SK-N-SH treated with all-trans-retinoic acid at 6 μM for 48 hours (cell line): ENCODE measurements around the gene S100A6.

Source experiments
- ATAC-seq: fragments of 200-7000 bp; cut with Tn5 transposase; 3 replicates; pipeline ENCODE4 v1.9.1; 2020; ENCODE audit warnings: mild to moderate bottlenecking, moderate library complexity
- ARNTL ChIP-seq: fragments of 450-650 bp; formaldehyde crosslinking; IDR thresholded peaks from 2 replicates; pipeline ENCODE4 v1.5.0; 2020; ENCODE audit warnings: low read depth, mild to moderate bottlenecking, moderate library complexity, borderline replicate concordance
- BACH2 ChIP-seq: fragments of 250-450 bp; sonication (Bioruptor Pico); IDR thresholded peaks from 2 replicates; pipeline ENCODE4 v1.9.0; 2021; ENCODE audit warnings: mild to moderate bottlenecking, borderline replicate concordance
- CREB5 ChIP-seq: fragments of 250-450 bp; sonication (Bioruptor Pico); IDR thresholded peaks from 2 replicates; pipeline ENCODE4 v1.5.1; 2020; ENCODE audit warnings: low read depth, mild to moderate bottlenecking, moderate library complexity
- CSDC2 ChIP-seq: fragments of 250-450 bp; sonication (Bioruptor Pico); IDR thresholded peaks from 2 replicates; pipeline ENCODE4 v1.5.0; 2020; ENCODE audit warnings: mild to moderate bottlenecking, moderate library complexity
- CSRNP3 ChIP-seq: fragments of 250-450 bp; sonication (Bioruptor Pico); IDR thresholded peaks from 2 replicates; pipeline ENCODE4 v1.5.1; 2021; ENCODE audit warnings: mild to moderate bottlenecking, moderate library complexity
- ESRRG ChIP-seq: fragments of 250-450 bp; sonication (Bioruptor Pico); IDR thresholded peaks from 2 replicates; pipeline ENCODE4 v1.6.1; 2021; ENCODE audit warnings: mild to moderate bottlenecking
- GLIS3 ChIP-seq: fragments of 250-450 bp; sonication (Bioruptor Pico); IDR thresholded peaks from 2 replicates; pipeline ENCODE4 v1.5.0; 2020; ENCODE audit warnings: mild to moderate bottlenecking, moderate library complexity
- ISL1 ChIP-seq: fragments of 250-450 bp; sonication (Bioruptor Pico); IDR thresholded peaks from 2 replicates; pipeline ENCODE4 v2.1.2; 2022; ENCODE audit warnings: mild to moderate bottlenecking, moderate library complexity
- OSR1 ChIP-seq: fragments of 250-450 bp; sonication (Bioruptor Pico); IDR thresholded peaks from 2 replicates; pipeline ENCODE4 v1.8.0; 2022; ENCODE audit warnings: moderate library complexity, mild to moderate bottlenecking, inconsistent platforms
- PATZ1 ChIP-seq: fragments of 250-450 bp; sonication (Bioruptor Pico); IDR thresholded peaks from 2 replicates; pipeline ENCODE4 v1.8.0; 2020; ENCODE audit warnings: mild to moderate bottlenecking, moderate library complexity, borderline replicate concordance
- POU6F1 ChIP-seq: fragments of 250-450 bp; sonication (Bioruptor Pico); IDR thresholded peaks from 2 replicates; pipeline ENCODE4 v1.8.0; 2021; ENCODE audit warnings: low read depth, mild to moderate bottlenecking, moderate library complexity, borderline replicate concordance
- PPARA ChIP-seq: fragments of 250-450 bp; sonication (Bioruptor Pico); IDR thresholded peaks from 2 replicates; pipeline ENCODE4 v1.5.0; 2020; ENCODE audit warnings: mild to moderate bottlenecking, borderline replicate concordance
- RARB ChIP-seq: fragments of 250-450 bp; sonication (Bioruptor Pico); IDR thresholded peaks from 2 replicates; pipeline ENCODE4 v1.8.0; 2021; ENCODE audit warnings: mild to moderate bottlenecking, moderate library complexity
- SNAI2 ChIP-seq: fragments of 250-450 bp; sonication (Bioruptor Pico); IDR thresholded peaks from 2 replicates; pipeline ENCODE4 v1.5.0; 2020; ENCODE audit warnings: mild to moderate bottlenecking, moderate library complexity
- TCF4 ChIP-seq: fragments of 250-450 bp; sonication (Bioruptor Pico); IDR thresholded peaks from 2 replicates; pipeline ENCODE4 v1.8.0; 2021; ENCODE audit warnings: mild to moderate bottlenecking, moderate library complexity, borderline replicate concordance
- TOX ChIP-seq: fragments of 250-450 bp; sonication (Bioruptor Pico); IDR thresholded peaks from 2 replicates; pipeline ENCODE4 v1.8.0; 2021; ENCODE audit warnings: mild to moderate bottlenecking, moderate library complexity, borderline replicate concordance
- TSHZ2 ChIP-seq: fragments of 250-450 bp; sonication (Bioruptor Pico); IDR thresholded peaks from 2 replicates; pipeline ENCODE4 v1.5.0; 2020; ENCODE audit warnings: mild to moderate bottlenecking, moderate library complexity
- ZC3H10 ChIP-seq: fragments of 250-450 bp; sonication (Bioruptor Pico); IDR thresholded peaks from 2 replicates; pipeline ENCODE4 v1.5.1; 2021; ENCODE audit warnings: mild to moderate bottlenecking, moderate library complexity
- ZFP3 ChIP-seq: fragments of 250-450 bp; sonication (Bioruptor Pico); IDR thresholded peaks from 2 replicates; pipeline ENCODE4 v1.5.0; 2020; ENCODE audit warnings: mild to moderate bottlenecking, moderate library complexity
- ZFP30 ChIP-seq: fragments of 450-650 bp; formaldehyde crosslinking; IDR thresholded peaks from 2 replicates; pipeline ENCODE4 v1.5.0; 2022; ENCODE audit warnings: mild to moderate bottlenecking, moderate library complexity
- ZNF565 ChIP-seq: fragments of 450-650 bp; formaldehyde crosslinking; conservative IDR thresholded peaks from 2 replicates; pipeline ENCODE4 v1.5.0; 2020; ENCODE audit warnings: low read depth, mild to moderate bottlenecking, moderate library complexity
- ZNF8 ChIP-seq: fragments of 450-650 bp; formaldehyde crosslinking; IDR thresholded peaks from 2 replicates; pipeline ENCODE4 v1.5.0; 2020; ENCODE audit warnings: mild to moderate bottlenecking, moderate library complexity

Gene S100A6

GRCh38 chr1:153547560-153548551 lies 12.1 kb upstream of the S100A6 start:
- ATAC-seq: no peak
- no peak for TF ChIP-seq CSDC2
- no peak for TF ChIP-seq CREB5
- no peak for TF ChIP-seq TSHZ2 (CRISPR knock-in tag)
- no peak for TF ChIP-seq CSRNP3 (CRISPR knock-in tag)
- no peak for TF ChIP-seq ISL1 (CRISPR knock-in tag)
- no peak for TF ChIP-seq TCF4 (CRISPR knock-in tag)
- no peak for TF ChIP-seq ZNF8
- no peak for TF ChIP-seq ARNTL
- TF ChIP-seq PATZ1 (CRISPR knock-in tag): no peak
- no peak for TF ChIP-seq BACH2 (CRISPR knock-in tag)
- no peak for TF ChIP-seq GLIS3 (CRISPR knock-in tag)
- TF ChIP-seq ZC3H10 (CRISPR knock-in tag): no peak
- no peak for TF ChIP-seq ESRRG
- no peak for TF ChIP-seq ZFP30 (CRISPR knock-in tag)
- no peak for TF ChIP-seq POU6F1
- TF ChIP-seq ZNF565 (CRISPR knock-in tag): no peak
- TF ChIP-seq TOX: no peak

- ATAC-seq: no peak
- TF ChIP-seq TSHZ2 (CRISPR knock-in tag): no peak
- TF ChIP-seq OSR1 (CRISPR knock-in tag): no peak
- TF ChIP-seq ZFP30 (CRISPR knock-in tag): no peak
- TF ChIP-seq RARB: no peak
- TF ChIP-seq CREB5: no peak
- no peak for TF ChIP-seq ZC3H10 (CRISPR knock-in tag)
- TF ChIP-seq SNAI2 (CRISPR knock-in tag): no peak
- no peak for TF ChIP-seq ZNF8
- no peak for TF ChIP-seq ISL1 (CRISPR knock-in tag)
- no peak for TF ChIP-seq TOX
- TF ChIP-seq PPARA (CRISPR knock-in tag): no peak
- no peak for TF ChIP-seq CSRNP3 (CRISPR knock-in tag)
- TF ChIP-seq GLIS3 (CRISPR knock-in tag): no peak
- no peak for TF ChIP-seq TCF4 (CRISPR knock-in tag)
- no peak for TF ChIP-seq ZFP3 (CRISPR knock-in tag)
Measured at GRCh38 chr1:153546796-153547559, 11.2 kb upstream of the S100A6 start.
